HT1080 (cell line): ENCODE data around the gene HES6. TPM values are rescaled to one million over a fixed set of nuclear protein-coding genes. Genes with fewer than 3 reads are reported as not detected.

Source experiments
- DNase-seq: peaks from one replicate; pipeline ENCODE4 v3.0.0-alpha.2; 2015; ENCODE audit warnings: low read depth
- polyA plus RNA-seq, 2 experiments: library from polyadenylated mRNA; depleted of rRNA; stranded (reverse); fragments of >200 nt; gene quantifications; 2 replicates each; pipeline ENCODE4 v1.2.3, GENCODE V29; 2015
- total RNA-seq: library from RNA; depleted of rRNA; stranded (reverse); fragments of >200 nt; shearing (Covaris generic); gene quantifications from 2 replicates; pipeline ENCODE4 v1.2.3, GENCODE V29; 2014; rRNA removed

Gene HES6, protein sequence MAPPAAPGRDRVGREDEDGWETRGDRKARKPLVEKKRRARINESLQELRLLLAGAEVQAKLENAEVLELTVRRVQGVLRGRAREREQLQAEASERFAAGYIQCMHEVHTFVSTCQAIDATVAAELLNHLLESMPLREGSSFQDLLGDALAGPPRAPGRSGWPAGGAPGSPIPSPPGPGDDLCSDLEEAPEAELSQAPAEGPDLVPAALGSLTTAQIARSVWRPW
- 16.8 and 17.0 TPM in 2 replicates for total RNA-seq
- polyA plus RNA-seq (2015; cell fraction: cytosol; rRNA removed), result 9.4 and 17.1 TPM in 2 replicates
- polyA plus RNA-seq (2015; cell fraction: nucleus; rRNA removed), result 16.7 and 18.6 TPM in 2 replicates

DNA sequence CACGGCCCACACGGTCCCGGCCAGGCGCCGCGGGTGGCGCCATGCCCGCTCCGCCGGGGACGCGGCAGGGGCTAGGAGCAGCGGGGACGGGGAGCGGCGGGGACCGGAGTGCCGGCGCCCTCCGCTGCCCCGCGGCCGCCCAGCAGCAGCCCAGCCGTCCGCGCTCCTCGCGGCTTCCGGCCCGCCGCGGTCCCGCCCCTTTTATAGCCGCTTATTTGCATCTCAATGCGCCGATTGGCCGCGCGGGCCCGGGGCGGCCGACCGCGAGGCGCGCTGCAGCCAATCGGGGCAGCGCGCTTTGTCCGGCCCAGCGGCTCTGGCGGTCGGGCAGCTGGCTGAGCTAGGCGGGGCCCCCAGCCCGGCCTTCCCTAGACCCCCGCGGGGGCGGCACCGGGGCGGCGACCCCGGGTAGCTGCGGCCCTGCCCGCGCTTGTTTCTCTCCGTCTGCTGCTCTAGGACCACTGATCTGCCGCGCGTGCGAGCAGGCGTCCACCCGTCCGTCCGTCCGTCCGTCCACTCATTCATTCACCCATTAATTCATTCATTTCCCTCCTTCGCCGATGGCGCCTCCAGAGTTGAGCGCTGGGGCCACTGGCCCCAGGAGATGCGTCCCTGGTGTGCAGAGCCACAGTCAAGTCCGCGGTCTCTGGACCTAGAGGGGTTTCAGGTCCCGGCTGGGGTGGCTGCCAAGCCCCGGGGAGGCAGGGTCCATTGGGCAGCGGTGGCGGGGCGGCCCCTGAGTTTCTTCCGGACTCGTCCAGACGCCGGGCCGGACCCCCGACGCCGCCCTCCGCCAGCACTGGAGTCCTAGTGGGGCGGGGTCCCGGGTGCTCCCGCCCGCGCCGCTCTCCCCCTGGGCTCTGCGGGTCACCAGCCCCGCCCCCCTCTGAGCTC is at the start of gene HES6:
TSS of gene HES6 (minus strand) at position 176 of the 894 bp plus-strand sequence. CDS start at position 43, 133 bp downstream.
- DNase-seq, result peak; percentile 85

DNA sequence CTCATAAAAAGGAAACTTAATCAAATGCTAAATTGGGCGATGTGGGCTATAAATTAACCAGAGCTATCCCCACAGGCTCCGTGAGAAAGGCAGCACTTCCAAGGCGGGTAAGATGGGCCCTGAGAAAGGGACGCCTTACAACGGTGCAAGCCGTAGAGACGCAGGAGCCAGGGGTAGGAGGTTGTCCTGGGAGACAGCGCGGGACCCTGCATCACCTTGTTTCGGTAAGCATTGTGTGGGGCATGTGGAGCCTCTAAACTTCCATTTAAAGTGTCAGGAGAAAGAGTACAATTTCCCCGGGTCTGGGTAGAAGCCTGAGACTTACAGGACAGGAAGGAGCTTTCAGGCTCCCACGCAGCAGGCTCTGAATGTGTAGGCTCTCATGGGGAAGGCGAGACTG is 49.7 kb upstream of the HES6 start:
- no peak for DNase-seq

DNA sequence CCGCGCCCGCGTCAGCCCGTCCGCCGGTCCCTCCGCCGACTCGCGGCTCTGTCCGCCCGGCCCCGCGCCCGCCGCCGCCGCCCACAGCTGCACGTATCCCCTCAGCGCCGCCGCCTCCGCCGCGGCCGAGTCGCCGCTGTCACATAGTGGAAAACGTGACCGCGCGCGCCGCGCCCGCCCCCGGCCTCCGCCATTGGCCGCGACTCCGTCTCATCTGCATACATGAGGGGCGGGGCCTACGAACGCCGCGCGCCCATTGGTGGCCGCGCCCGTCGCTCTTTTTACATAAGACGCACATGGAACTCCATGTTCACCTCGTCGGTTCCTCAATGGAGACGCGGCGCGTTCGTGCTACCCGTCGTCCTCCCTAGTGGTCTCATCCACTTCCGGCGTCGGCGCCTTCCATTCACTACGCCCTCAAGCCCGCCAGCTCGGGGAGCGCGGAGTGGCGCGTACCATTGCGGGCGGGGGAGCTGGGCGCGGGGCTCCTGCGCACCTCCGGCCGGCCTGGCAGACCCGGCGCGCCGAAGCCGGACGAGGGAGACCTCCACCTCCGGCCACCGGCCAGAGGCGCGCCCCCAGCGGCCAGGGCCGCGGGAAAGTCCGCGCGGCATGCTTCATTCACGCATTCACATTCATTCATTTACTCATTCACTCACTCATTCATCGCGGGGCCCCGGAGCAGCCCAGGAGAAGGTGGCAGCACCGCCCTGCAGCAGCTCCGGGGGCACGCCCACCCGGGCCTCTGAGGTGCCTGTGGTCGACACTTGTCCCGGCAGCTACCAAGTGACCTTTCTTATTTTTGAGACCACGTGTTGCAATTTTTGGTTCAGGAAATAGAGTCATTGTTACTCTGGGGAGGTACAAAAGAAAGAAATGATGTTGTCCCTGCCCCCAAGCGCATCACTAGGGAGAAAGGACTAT is 49.1 kb upstream of the HES6 start:
- DNase-seq, result peak; percentile 99

DNA sequence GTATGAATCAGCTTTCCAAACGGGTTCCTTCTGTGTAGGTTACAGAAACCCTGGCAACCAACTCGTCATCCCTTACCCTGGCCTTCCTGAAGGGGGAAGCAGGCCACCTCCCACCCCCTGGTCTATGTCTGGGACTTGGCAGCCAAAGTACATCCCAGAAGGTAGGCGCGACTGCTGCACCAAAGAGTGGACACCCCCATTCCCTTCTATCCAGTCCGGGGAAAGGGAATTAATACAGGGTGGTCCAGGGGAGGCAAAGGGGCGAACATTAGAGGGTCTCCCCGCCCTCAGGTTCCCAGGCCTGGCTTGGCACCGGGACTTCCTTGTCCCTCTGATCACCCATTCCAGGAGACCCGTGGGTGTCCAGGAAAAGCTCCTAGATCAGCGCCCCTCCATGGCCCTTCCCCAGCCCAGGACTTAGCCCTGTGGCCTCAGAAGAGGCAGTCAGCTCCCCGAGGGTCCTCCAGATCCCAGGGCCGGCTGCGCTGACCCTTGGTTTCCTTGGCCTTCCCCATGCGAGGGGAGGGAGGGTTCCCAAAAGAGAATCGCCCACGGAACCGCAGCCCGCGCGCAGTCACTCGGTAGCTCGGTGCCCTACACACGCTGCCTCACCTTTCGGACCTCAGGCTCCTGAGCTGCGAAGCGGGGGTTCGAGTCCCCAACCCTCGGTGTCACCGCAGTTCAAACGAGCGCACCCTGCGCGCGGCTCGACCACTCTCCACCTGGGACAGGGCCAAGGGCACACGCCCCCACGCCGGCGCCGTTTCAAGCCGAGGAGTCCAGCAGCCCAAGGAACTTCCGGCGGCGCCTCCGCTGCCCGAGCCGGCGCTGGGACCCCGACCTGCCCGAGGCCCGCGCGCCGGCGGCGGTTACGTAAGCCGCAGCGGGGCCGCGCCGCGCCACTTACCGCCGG is 48.2 kb upstream of the HES6 start, which contains the start of gene PER2:
TSS of gene PER2 (minus strand) at position 874 of the 913 bp plus-strand sequence. CDS start 10,674 bp downstream, outside the sequence.
- DNase-seq, result peak; percentile 82

DNA sequence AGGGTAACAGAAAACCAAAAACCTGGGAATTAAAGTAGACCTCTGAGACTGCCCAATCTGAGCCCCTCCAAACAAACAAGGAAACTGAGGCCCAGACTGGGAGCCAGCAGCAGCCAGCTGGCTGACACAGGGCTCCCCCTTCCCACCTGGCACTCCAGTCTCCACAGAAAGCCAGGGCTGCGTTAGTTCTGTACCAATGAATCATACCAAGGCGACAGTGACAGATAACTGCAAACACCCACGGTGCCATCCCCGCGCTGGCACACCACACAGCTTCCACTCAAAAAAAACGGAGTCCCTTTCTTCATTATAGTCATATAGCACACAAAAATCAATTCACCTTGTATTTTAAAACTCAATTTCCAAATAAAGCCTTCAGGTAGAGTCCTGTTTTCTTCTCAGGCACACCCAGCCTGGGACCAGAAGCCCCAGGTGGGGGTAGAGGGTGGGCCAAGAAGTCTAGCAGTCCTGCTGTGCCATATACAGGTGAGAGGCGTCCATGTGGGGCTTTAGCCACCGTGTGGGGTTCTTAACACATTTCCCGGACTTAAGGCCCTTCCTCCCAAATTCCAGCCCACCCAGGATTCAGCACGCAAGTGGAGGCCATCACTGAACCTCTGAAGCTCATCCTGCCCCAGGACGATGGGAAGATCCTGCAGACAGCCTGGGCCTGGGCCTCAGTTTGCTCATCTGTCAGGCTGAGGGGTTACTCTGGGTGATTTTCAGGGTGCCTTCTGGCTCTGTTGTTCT is 47.3 kb upstream of the HES6 start:
- no peak for DNase-seq

DNA sequence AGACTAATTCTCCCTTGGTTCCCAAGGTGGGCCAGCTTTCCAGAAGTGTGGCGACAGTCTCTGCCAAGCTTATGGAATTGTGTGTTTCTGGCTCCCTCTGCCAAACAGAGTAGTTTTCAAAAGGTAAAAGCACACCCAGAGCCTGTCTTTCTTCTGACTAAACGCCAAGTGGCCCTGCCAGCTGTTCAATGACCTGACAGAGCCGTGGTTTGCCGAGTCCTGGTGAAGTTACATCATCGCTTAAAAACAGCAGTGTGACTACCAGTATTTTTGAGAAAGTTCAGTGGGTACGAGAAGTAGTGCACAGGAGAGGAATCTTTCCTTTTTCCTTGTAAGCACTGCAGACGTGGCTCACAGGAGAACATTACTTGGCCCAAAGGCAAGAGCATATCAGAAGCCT is 46.7 kb upstream of the HES6 start:
- no peak for DNase-seq

DNA sequence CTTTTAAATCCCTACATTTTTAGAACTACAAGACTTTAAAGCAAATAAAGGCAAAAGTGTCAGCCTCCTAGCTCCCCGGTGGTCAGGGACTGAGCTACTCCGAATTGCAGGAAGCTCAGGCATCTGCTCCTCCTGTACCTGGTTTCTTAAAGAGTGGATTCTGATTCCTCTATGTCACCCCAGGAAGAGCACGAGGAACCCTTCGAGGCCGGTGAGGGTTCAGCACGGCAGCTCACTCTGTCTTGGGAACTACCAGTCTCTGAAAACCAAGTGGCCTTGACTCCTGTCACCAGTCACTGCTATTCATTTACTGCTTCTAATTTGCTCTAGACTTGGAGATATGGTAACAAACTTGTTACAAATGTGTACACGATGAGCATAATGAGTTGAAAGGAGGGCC is 46.3 kb upstream of the HES6 start:
- DNase-seq, result no peak

DNA sequence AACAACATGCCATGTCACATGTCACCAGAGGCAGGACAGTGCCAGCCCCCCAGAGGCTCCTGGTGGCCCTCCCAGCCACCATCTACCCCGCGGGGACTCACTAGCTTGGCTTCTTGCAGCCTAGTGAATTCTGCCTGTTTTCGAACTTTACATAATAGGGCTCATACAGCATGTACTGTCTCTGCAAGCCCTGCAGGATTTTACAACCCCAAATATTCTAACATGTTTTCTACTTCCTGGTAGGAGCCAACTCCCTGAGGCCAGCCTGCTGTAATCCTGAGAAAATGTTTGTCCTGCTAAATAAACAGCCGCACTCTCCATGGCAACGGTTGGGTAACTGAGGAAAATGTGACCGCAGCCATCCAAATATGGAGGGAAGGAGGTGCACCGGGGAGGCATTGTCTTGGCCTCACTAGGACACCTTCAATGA is 45.8 kb upstream of the HES6 start:
- peak; percentile 38 for DNase-seq

DNA sequence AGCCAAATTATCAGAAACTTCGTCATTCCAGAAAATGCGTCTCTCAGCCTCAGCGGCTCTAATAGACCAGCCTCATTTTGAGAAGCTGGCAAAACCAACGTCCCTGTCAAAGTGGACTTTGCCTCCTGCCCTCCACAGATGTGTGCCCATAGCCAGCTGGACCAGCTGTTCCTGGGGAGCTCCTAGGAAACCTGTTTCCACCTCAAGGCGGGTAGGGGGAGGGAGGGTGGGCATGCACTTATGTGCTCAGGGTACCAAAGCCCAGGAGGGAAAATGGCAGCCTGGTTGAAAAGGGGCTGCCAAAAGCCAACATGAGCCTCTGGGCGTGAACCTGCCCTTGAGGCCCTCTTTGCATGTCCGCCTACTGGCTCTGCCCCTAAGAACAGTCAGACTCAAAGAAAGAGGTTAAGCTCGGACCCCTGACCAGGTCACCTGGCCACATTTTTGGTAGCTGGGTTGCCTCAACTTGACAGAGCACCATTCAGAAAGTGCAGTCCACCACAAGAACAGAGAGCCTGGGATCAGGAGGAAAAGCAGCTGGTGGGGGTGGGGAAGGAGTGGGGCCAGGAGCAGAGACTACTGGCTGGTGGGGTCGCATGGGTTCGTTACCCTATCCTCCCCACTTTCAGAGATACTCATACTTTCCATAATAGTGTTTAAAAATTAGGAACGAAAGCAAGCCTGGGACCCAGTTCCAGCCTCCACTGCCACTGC is 45.1 kb upstream of the HES6 start:
- no peak for DNase-seq

DNA sequence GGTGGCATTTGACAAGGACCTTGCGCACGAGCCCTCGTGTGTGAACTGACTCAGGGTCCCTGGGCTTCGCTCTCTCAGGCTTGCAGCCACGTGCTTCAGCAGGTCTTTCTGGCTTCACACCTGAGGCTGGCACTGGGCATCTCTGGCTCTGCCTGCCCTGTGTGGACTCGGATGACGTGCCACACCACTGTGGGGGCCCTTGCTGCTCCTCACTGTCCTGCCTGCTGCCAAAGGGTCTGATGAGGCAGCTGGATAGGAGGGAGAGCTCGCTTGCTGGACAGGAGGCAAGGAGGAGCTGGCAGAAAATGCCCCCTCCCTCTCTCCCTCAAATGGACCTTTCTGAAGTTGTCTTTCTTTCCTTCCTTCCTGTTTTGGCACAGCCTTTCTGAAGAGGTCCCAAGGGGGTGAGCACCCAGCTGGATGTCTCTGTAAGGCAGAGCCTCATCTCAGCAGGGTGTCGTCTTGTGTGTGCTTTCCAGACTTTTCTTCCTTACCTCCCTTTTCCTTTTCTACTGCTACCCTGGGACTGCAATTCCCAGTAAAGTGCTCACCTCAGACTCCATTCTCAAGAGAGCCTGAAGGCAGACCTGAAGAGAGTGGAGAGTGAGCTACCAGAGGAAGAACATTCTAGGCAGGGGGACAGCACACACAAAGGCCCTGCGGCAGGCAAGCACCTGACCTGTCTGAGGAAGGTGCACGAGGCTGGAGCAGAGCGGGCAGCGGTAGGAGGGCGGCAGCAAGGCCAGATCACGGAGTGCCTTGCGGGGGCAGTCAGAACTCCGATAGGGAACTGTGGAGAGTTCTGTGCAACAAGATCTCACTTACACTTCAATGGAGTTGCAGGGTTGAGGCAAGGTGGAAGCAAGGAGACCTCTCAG is 43.3 kb upstream of the HES6 start:
- no peak for DNase-seq

DNA sequence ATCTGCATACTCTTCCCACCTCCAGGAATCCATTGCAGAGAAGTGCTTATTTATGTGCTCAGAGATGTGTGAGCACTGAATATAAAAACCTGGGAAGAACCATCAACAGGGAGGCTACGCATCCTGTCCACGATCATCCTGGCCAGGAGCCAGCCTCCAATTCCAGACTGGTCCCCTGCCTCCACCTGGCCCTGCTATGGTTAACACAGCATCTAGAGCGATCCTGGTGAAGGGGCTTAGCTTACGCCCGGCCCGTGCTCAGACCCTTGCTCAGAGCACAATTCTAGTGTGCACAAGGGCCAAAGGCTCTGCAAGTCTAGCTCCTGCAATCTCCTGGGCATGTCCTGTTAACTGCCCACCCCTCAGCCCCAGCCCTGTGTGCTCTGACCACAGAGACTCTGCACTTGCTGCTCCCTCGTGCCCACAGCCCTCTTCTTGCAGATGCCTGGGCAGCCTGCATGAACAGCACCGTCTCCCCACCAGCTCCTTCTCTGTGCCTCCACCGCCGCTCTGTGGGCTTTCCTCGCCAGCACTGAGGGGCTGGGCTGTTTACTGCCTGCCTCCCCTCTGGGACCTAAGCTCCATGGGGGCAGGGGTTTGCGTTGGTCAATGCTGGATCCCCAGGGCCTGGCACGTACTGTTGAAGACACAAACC is 42.1 kb upstream of the HES6 start:
- no peak for DNase-seq

DNA sequence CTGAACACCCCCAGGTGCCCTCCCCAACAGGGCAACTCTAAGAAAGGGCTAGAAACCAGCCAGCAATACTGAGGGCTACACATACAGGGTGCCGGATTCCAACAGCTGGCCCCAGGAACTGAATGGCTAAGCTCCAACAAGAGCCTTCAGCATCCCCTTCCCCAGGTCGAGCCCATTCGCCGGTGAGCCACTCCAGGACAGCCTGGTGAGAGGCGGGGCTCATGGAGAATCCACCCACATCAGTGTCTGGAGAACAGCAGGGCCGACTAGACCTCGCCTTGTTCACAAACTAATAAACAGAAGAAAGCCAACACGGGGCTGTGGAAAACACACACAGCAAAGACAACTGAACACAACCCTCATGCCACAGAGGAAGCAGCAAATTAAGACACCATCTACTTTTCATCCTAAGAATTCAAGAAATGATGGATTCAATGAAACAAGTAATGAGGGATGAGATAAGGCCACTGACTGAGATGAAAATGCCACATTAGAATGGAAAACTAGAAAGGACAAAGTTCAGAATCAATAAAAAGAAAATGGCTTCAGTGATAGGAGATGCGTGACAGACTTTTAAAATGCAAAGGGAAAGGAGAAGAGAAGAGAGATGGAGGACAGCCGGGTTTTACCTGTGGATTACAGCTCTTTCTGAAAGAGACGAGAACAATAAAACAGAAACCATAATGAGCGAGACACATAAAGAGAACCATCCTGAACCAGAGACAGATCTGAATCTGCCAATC is 40.4 kb upstream of the HES6 start:
- DNase-seq, result no peak

DNA sequence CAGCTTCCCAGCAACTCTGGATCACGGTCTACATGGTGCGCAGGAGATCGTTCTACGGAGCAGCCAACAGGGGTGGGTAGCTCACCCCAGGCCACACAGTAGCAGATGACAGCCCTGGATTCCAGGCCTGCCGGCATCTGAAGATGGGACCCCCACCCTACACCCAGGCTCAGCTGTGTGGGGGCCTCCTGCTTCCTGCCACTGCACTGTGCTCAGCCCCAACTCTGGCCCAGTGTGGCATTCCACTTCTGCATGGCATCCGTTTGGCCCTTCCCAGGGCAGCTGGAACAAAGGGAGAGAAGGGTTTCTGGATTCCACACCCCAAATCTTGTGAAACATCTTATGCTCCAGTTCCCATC is 39.5 kb upstream of the HES6 start:
- DNase-seq, result no peak

DNA sequence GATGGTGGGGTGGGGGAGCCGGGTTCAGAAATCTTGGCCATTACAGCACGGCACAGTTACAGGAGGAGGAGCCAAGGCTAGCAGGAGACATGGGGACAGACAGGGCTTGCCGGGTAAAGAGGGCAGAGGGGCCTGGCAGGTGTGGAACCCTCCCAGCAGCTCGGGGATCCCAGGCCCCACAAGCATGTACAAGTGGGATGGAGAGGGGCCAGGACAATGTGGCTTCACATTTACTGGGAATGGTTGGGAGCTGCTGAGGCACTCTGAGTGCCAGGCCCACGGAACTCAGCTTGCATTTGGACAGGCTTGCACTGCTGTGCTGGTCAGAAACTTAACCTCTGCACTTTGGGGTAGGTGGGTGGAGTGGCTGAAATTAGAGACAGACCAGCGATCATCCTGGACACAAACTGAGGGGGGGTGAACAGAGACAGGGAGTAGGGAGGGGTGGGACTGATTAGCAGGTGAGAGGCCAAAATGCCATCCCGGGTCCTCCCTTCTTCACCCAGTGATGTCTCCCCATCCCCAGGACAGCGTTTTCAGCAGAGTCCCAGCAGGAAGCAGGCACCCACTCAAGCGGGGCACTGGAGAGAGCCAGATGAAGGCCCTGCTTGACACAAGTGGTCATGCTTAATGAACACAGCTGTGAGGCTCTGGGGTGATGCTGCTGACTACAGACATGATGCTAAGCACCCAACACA is 38.9 kb upstream of the HES6 start:
- DNase-seq, result no peak

DNA sequence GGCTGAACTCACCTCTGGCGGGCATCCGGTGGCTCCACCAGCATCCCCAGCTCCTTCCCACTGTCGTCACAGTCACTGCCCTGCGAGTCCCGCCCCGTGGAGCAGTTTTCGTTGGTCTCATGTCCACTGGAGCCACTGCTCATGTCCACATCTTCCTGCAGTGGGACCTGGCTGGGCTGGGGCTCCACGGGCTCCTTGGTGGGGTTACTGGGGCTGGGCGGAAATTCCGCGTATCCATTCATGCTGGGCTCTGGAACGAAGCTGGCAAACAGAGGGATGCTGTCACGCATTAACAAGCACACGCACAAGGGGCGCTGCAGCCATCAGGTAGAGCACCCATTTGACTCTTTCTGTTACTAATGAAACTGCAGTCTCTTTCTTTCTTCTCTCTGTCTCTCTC is 37.9 kb upstream of the HES6 start:
- no peak for DNase-seq
